Measurements from ENCODE around the gene ZC2HC1B. TPM values are rescaled to one million over a fixed set of nuclear protein-coding genes. Genes with fewer than 3 reads are reported as not detected.
"Not testable (repeated sequence)": the region's sequence is repeated elsewhere in the genome, so short reads cannot be mapped to it uniquely, and the experiment has no call there.

Gene ZC2HC1B
- total RNA-seq, 1 donor: not detected

GRCh38 chr6:143901885-143902750 lies 37.8 kb downstream of the ZC2HC1B start:
- TF ChIP-seq, protein P1, sequence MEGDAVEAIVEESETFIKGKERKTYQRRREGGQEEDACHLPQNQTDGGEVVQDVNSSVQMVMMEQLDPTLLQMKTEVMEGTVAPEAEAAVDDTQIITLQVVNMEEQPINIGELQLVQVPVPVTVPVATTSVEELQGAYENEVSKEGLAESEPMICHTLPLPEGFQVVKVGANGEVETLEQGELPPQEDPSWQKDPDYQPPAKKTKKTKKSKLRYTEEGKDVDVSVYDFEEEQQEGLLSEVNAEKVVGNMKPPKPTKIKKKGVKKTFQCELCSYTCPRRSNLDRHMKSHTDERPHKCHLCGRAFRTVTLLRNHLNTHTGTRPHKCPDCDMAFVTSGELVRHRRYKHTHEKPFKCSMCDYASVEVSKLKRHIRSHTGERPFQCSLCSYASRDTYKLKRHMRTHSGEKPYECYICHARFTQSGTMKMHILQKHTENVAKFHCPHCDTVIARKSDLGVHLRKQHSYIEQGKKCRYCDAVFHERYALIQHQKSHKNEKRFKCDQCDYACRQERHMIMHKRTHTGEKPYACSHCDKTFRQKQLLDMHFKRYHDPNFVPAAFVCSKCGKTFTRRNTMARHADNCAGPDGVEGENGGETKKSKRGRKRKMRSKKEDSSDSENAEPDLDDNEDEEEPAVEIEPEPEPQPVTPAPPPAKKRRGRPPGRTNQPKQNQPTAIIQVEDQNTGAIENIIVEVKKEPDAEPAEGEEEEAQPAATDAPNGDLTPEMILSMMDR (IDR thresholded peaks at IDR 0.05; ENCODE audit: insufficient read depth, low read depth, low read length): no peak
- DNase-seq (ENCODE audit: low read depth): peak; percentile 91
- H3K4me3 ChIP-seq (ENCODE audit: low read depth, low read length): no peak overlapping the region

DNA sequence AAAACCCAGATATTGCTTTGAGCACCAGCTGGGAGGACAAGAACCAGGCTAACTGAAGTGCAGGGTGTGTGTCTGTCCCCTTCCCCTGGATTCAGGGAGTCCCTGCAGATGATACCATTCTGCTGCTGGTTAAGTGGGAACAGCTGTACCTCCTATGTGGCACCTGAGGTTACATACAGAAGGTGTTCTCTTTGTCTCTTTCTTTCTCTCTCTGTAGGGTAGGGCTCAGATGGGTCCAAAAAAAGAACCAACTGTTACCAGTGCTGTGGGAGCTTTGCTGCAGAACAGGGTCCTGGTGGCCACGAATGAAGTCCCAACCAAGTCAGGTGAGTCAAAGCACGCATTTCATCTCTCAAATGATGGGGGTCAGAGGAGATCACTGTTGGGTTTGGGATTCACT lies 38.6 kb downstream of the ZC2HC1B start:
- DNase-seq (ENCODE audit: low read depth): no peak
- TF ChIP-seq, protein P1 (IDR thresholded peaks at IDR 0.05; ENCODE audit: insufficient read depth, low read depth, low read length): no peak
- no peak overlapping the region for H3K4me3 ChIP-seq (ENCODE audit: low read depth, low read length)

DNA sequence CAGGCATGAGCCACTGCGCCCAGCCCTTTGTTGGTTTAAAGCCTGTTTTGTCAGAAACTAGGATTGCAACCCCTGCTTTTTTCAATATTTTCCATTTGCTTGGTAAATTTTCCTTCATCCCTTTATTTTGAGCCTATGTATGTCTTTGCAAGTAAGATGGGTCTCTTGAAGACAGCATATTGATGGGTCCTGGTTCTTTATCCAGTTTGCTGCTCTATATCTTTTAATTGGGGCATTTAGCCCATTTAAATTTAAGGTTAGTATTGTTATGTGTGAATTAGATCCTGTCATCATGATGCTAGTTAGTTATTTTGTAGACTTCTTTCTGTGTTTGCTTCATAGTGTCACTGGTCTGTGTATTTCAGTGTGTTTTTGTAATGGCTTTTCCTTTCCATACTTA lies 46.8 kb downstream of the ZC2HC1B start:
- no peak for DNase-seq (ENCODE audit: low read depth)
- TF ChIP-seq, protein P1 (IDR thresholded peaks at IDR 0.05; ENCODE audit: insufficient read depth, low read depth, low read length): no peak
- no peak overlapping the region for H3K4me3 ChIP-seq (ENCODE audit: low read depth, low read length)

DNA sequence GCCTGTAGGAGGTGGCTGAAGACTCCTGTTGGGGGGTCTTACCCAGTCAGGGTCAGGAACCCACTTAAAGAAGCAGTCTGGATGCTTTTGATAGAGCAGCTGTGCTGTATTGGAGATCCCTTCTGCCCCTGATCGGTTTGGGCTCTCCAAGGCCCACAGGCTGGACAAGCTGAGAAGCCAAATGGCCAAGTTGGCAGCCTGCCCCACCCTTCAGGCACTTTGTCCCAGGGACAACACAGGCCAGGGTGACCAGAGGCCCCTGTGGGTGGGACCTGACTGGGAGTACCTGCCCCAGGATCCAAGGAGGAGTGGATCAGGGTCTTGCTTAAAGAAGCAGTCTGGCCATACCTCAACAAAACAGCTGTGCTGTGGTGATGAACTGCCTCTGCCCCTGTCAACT lies 48.4 kb downstream of the ZC2HC1B start:
- DNase-seq (ENCODE audit: low read depth): no peak
- TF ChIP-seq, protein P1 (IDR thresholded peaks at IDR 0.05; ENCODE audit: insufficient read depth, low read depth, low read length): no peak
- H3K4me3 ChIP-seq (ENCODE audit: low read depth, low read length): no peak overlapping the region

GRCh38 chr6:143917026-143917425 lies 52.8 kb downstream of the ZC2HC1B start:
- DNase-seq (ENCODE audit: low read depth); H3K4me3 ChIP-seq (ENCODE audit: low read depth, low read length): not testable (repeated sequence)

- DNase-seq (ENCODE audit: low read depth): no peak
- H3K4me3 ChIP-seq (ENCODE audit: low read depth, low read length): no peak overlapping the region
- TF ChIP-seq, protein P1 (IDR thresholded peaks at IDR 0.05; ENCODE audit: insufficient read depth, low read depth, low read length): no peak
Observed at GRCh38 chr6:143928853-143929252, 64.6 kb downstream of the ZC2HC1B start.

- no peak overlapping the region for H3K4me3 ChIP-seq (ENCODE audit: low read depth, low read length)
- DNase-seq (ENCODE audit: low read depth): no peak
- TF ChIP-seq, protein P1 (IDR thresholded peaks at IDR 0.05; ENCODE audit: insufficient read depth, low read depth, low read length): no peak
Observed at GRCh38 chr6:143929975-143930374, 65.7 kb downstream of the ZC2HC1B start.

Data from fibroblast of villous mesenchyme (primary cell).